HG03342 (cell line): ENCODE measurements around the gene NEUROD6.

Experiments
- ATAC-seq: cut with Tn5 transposase; IDR thresholded peaks from one replicate; pipeline ENCODE4 v1.9.1; 2021; ENCODE audit warnings: mild to moderate bottlenecking, moderate library complexity; ENCODE audit not compliant: unreplicated experiment

NEUROD6 gene

DNA sequence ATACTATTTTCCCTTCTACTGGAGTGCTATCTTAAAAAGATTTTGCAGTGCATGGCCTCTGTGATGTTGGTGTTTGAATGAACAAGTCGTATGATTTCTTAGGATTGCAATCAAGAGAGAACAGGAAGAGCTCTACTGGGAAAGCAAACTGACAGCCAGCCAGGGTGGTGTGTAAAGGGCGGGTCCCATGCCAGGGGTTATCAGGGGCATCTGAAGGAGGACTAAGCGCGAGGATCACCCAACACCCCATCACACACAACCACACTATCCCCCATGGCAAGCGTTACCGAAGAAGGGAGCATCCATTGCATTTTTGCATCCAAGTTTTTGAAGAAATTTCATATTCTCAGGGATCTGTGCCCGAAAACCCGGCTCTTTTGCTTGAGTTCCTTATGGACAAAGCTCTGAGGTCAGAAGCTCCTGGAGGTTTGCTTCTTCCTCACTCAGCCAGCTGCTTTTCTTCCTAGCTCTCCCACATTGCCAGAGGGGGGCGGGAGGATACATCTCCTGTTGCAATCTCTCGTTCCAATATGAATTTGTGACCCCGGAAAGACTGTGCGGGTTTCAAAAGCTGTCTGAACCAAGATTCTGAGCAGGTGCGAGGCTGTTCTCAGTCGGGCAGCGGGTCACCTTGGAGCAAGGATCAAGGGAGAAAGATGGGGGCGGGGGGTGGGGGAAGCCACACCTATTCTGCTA, 5.2 kb downstream of the NEUROD6 start:
- ATAC-seq: no peak

DNA sequence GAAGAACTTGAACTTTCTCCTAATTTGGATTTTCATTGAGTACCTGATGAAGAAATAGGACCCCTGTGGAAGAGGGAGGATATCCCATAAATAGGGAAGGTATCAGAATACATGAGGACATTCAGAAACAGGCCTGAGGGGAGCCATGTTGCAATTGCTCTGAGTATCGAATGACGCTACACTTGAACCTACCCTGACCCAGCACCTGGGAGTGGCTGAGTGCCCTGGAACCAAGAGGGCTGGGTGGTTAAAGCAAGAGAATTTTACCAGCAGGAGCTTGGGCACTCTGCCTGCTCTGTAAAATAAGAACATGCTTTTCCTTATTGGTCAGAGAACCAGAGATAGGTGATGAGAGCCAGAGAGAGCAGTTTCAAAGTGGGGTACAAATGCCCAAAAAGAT, 7.2 kb downstream of the NEUROD6 start:
- ATAC-seq: no peak

DNA sequence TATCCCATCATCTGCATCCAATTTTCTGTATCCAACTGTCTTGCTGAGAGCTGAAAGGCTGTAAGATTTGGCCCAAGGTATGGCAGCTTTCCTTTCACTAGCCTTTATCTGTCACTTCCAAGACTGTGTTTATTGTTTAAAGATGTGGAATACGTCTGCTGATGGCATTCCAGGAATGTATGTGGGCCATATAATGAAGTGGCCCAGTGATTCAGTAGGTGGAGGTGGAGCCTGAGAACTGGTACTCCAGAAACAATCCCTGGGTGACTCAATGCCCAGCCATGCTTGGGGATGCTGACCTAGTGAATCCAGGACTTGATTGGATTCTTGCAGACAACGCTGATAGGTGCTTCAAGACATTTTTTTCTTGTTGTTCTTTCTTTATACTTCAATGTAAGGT, 13.5 kb downstream of the NEUROD6 start:
- no peak for ATAC-seq

DNA sequence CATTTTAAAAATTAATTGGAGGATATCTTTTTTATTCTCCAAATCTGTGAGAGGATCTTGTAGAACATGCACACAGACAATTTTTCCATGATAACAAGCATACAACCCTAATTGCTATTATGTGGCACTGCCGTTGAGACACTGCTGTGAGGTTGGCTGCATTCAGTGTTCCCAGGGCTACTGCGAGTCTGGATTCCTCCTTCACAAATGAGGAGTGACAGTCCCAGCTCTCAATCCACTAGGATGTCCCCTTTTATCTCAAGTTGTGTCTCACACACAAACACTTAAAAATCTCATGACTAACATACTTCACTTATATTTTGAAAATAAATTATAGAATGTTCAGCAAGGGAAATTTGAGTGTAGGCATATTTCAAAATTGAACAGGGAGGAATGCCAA, 14.1 kb downstream of the NEUROD6 start:
- no peak for ATAC-seq

DNA sequence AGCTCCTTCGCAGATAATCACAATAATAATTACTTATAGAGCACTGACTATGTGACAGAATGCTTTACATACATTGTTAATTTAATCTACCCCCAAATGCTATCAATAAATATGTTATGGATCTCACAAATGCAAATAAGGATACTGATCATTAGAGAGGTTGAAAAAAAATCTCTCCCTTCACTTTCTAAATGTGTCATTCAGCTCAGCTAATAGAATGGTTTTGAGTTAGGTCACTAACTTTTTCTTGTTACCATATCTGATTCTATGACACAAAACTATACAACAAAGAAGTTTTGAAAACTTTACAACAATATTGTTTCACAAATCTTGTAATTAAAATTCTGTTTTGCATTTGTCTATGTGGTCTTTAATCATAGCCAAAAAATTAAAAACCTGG, 17.4 kb downstream of the NEUROD6 start:
- ATAC-seq: no peak

DNA sequence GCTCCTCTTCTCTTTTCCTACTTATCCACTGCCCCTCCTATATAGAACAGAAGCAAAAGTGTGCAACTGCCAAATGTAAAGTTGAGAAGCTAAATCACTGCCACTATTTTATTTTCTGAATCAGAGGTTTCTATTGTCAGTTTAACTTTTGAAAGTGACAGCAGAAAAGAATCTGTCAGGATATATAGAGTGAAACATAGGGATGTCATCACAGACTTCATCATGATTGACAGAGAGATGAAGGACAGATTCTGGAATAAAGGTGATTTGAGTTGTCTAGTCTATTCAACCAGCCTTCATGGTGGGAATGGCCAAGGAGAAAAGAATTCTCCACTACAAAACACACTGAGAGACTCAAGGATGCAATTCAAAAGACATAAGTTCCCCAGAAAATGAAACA, 19.9 kb downstream of the NEUROD6 start:
- no peak for ATAC-seq

DNA sequence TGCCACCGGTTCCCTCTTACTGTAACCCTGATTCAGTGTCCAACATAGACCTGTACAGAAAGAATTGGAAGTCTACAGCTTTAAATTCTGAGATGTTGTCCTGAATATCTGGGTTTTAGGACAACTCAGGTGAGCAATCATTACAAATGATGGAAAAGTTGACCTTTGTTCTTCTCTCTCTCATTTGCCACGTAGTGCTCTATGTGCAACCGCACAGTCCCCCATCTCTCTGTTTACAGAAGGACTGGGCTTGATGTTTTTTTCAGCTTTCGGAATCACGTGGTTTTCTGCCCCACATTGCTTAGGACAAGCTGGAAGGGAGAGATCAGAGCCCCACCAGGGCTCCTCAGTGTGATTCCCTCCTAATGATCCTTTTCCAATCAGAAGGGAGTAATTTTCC, 22.2 kb downstream of the NEUROD6 start:
- ATAC-seq: no peak

DNA sequence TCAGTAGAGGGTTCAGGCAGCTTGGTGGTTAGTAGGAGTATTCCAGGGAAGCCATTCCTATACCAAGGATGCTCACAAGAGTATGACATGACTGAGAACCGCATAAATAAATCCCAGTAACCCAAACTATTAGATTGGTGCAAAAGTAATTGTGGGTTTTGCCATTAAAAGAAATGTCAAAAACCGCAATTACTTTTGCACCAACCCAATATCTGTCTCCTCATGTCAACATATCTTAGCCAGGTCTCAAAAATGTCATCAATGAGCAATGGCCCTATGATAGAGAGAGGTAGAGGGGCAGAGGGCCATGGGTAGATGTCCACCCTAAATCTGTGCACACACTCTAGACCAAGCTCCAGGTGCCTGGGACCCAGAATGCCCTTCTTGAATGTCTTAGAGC, 23.6 kb downstream of the NEUROD6 start:
- no peak for ATAC-seq

DNA sequence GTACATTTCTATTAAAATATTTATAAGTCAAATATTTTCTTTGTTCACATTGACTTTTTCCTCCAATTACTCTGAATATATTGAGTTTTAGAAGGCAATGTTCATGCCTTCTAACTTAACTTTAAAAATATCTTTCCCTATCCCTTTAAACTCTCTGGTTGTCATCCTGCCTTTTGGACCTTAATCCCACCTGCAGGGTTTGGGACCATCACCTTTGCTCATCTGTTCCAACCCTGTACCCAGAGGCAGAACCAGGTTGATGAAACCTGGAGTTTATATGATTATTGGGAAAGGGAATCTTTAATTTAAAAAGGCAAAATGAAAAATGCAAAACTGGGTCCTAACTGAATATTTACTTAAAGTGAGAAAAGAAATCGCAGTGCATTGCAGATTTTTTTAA, 24.8 kb downstream of the NEUROD6 start:
- ATAC-seq: no peak

DNA sequence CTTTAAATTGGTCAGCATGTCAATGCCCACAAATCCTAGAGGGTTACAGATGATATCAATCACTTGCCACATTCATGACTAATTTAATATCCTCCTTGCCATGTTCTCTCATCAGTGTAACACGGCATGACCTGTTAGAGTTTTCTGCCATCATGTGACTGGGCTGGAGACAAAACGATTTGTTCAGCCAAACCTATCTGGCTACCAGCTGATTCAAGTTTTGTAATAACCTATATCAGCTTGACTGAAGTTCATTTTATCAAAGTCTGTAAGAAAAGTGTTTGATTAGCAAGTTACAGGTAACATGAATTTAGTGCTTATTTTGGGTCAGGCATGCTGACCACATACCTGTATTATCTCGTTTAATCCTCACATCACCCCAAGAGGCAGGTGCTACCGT, 25.7 kb downstream of the NEUROD6 start:
- ATAC-seq: no peak

DNA sequence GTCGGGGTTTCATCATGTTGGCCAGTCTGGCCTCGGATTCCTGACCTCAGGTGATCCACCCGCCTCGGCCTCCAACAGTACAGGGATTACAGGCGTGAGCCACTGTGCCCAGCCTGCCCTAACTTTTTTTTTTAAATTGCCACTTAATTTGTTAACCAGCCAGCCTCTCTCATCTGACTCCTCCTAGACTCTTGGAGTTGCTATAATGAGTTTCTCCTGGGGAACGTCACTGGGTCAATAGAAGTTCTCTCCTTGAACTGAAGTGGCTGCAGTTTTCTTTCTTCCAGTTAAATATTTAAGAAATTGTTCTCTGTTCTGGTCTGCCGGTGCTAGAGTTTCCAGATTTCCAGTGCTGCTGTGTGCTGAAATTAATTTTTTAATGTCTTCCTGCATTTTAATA, 27.6 kb downstream of the NEUROD6 start:
- ATAC-seq: no peak

DNA sequence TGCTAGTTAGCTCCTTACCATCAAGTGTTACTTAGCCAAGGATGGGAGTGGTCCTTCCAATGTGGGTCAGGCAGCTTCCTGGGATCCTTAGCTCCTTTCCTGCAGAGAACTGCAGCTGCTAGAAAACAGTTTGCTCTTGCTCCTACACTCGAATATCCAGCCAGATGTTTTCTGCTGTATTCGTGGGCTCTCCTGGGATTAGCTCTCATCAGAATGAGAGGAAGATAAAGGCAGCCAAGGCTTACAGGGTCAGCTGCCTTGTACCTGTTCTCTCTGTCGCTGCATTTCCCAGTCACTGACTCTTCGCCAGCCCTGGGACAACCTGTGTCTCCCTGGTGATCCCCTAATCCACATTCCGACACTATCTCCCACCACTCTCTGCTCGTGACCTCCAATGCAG, 29.0 kb downstream of the NEUROD6 start:
- ATAC-seq: no peak

DNA sequence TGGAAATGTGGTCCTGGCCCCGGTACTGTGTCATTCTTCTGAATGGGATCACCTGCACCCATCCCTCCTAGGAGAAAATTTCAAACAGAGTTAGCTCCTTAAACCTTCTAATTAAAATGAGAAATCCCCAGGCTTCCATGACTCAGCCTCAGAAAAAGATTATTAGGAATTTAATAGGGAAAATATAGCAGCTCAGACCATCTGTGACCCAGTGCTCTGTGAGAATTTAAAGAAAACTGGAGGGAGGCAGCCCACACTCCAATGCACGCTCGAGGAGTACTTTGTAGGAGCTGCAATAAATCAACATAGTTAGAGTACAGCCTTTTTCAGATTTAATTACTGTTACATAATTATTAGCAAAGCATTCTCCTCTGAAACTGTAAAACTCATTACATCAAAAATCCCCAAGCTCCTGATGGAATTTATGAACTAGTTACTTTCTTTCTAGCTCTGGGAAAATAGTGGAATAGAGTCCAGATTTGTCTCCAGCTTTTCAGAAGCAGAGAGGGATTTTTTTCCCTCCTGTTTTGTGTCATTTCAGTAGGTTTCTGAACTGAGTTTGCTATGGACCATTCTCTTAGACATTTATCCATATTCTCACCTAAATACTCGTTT, 30.1 kb downstream of the NEUROD6 start:
- no peak for ATAC-seq

DNA sequence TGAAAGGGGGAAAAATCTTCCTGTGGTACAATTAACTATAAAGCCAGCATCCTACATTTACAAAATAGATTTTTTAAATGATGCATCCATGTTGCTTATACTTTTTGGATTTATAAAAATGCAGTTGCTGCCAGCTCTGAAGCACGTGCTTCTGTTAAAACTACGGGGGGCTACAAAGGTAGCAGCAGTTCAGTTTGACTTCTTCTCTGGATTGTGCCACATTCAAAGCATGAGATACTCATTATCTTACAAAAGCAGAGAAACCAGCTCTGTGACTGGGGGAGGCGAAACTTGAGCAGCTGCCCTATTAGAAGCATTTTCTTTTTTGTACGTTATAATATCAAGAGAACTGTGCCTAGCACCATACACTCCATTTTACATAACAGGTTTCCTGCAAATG, 31.1 kb downstream of the NEUROD6 start:
- ATAC-seq: no peak

DNA sequence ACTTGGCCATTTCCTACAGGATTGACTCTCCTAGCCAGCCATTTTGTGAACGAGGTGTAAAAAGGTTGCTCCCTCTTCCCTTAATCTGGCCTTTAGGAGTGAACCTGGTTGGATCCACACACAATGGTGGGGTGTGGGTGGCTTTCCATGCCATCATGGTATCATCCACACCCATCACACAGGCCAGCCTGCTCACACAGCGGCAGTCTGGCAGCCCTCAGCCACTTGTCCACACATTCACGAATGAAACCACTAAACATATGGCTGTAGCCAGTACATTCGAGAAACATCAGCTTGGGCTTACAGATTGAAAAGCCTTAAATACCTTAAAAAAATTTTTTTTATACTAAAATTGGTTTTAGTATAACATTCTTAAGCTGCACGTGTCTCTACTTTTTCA, 31.9 kb downstream of the NEUROD6 start:
- ATAC-seq: no peak

DNA sequence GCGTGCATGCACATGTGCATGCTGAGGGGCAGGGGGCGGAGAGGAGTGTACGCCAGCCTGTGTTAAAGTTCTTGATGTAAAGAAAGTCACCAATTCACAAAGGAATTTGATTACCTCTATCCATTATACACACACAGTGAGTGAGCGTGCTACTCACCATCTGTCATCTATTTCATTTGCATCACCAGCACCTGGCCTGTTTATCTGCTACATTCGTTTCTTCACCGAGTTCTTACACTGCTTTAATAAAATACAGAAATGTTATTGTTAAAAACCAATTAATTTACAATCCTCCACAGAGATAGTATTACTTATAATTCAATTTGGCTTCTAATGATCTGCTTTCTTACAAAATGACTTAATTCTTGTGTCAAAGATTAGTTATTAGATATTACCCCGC, 32.6 kb downstream of the NEUROD6 start:
- no peak for ATAC-seq

DNA sequence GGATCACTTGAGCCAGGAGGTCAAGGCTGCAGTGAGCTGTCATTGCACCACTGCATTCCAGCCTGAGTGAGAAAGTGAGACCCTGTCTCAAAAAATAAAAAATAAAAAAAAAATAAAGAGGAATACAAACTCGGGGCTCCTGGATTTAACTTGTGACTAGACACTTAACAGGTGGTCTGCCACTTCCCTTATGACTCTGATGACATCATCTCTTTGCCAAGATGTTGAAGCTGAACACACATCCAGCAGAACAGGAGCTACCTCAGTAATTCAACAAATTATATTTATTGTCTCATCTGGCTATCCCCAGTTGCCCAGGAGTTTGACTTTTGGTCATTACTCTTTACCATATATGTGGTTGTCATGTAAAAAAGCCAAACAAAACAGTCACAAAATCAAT, 35.3 kb downstream of the NEUROD6 start:
- no peak for ATAC-seq

DNA sequence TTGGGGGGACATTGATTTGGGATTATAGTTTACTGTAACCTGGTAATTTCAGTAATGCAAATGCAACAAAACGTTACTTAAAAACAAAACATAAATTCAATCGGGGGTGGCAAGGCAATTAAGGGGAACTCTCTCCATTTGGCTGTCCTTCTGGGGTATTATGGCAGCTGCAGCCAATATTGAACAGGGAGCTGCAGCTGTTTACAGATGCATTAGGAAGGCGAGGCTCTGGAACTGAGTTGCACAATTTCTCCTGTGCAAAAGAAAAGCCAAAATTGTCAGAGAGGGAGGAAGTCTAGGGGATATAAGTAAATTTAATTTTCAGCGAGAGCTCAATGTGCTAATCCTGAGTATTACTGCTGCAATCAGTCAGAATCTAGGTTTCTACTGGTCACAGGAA, 36.1 kb downstream of the NEUROD6 start:
- no peak for ATAC-seq

DNA sequence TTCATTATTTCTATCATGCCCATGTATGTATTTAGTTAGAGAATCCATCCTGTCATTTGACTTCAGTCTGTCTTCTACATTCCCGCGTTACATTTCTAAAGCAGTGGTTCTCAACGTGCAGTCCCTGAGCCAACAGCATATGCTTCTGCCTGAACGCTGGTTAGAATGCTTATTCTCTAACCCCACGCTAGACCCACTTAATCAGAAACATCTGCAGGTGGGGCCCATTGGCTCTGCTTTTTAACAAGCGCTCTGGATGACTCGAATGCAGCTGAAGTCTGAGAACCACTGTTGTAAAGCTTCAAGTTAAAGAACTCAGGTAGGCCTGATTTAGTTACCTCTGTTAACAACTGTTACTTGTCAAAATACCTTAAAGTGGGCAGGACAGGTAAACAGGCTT, 38.2 kb downstream of the NEUROD6 start:
- no peak for ATAC-seq

DNA sequence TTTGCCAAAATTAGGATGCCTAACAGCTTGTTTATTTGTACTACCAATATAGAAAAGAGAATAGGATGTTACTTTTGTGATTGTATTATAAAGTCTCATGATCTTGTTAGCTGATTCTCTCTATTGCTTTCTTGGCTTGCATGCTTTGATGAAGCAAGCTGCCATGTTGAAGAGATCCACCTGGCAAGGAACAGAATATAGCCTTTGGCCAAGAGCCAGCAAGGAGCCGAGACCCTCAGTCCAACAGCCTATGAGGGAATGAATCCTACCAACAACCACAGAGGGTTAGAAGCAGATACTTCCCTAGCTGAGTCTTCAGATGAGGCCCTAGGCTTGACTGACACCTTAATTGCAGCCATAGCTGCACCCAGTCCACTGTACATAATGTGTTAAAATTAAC, 41.2 kb downstream of the NEUROD6 start:
- no peak for ATAC-seq

DNA sequence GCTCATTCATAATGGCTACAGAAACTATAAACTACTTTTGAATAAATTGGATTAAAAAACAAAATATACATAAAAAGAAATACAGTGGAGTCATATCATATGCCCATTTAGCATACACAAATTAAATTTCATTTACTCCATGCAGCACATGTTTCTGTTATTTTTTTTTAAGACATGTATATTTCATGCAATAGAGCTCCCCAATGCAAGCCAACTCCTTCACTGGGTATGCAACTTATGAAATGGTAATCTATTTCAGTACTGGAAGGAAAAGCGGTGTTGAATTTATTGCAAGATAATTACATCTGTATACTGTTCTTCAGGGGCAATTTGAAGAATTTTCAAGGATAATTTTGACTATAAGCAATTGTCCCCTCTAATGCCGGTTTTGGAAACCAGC, 49.9 kb downstream of the NEUROD6 start:
- ATAC-seq: no peak
